GM06990 (cell line): ENCODE measurements around the gene WFIKKN1.
A peak's percentile ranks its signal among the peaks of the same experiment; 100 is the strongest.
"Not testable (repeated sequence)": the region's sequence is repeated elsewhere in the genome, so short reads cannot be mapped to it uniquely, and the experiment has no call there.

Experiments
- DNase-seq: peaks from one replicate; pipeline ENCODE4 v3.0.0-alpha.2; 2011; ENCODE audit not compliant: insufficient read length; ENCODE audit errors: extremely low read depth
- H3K27me3 ChIP-seq: replicated peaks from 2 replicates; pipeline ENCODE4 v1.6.0; 2011; ENCODE audit warnings: low read length; ENCODE audit not compliant: control insufficient read depth, insufficient read depth
- H3K36me3 ChIP-seq: 2 replicates; pipeline ENCODE4 v1.5.1; 2011; ENCODE audit warnings: low read length; ENCODE audit not compliant: control insufficient read depth, insufficient read depth
- H3K4me3 ChIP-seq: replicated peaks from 2 replicates; pipeline ENCODE4 v1.5.1; 2011; ENCODE audit warnings: low read depth, mild to moderate bottlenecking, control low read depth, low read length
- TF ChIP-seq, protein P1 (sequence below): IDR thresholded peaks from 2 replicates; pipeline ENCODE4 v1.5.1; 2011; ENCODE audit warnings: low read length, control low read depth, mild to moderate bottlenecking, inconsistent platforms; ENCODE audit not compliant: insufficient read depth, poor library complexity, severe bottlenecking

Gene WFIKKN1

GRCh38 chr16:596736-597060, 34.1 kb upstream of the WFIKKN1 start:
- Histone ChIP-seq H3K4me3 (no peak overlapping the region), H3K27me3 (no peaks in the 10 kb centered on the region), H3K36me3 (peaks cover 1% of the 10 kb centered on the region)
- TF ChIP-seq, protein P1, sequence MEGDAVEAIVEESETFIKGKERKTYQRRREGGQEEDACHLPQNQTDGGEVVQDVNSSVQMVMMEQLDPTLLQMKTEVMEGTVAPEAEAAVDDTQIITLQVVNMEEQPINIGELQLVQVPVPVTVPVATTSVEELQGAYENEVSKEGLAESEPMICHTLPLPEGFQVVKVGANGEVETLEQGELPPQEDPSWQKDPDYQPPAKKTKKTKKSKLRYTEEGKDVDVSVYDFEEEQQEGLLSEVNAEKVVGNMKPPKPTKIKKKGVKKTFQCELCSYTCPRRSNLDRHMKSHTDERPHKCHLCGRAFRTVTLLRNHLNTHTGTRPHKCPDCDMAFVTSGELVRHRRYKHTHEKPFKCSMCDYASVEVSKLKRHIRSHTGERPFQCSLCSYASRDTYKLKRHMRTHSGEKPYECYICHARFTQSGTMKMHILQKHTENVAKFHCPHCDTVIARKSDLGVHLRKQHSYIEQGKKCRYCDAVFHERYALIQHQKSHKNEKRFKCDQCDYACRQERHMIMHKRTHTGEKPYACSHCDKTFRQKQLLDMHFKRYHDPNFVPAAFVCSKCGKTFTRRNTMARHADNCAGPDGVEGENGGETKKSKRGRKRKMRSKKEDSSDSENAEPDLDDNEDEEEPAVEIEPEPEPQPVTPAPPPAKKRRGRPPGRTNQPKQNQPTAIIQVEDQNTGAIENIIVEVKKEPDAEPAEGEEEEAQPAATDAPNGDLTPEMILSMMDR = no peak
- DNase-seq = no peak

GRCh38 chr16:597655-598054, 33.1 kb upstream of the WFIKKN1 start:
- not testable (repeated sequence) for DNase-seq, H3K27me3 ChIP-seq, H3K36me3 ChIP-seq, H3K4me3 ChIP-seq

DNA sequence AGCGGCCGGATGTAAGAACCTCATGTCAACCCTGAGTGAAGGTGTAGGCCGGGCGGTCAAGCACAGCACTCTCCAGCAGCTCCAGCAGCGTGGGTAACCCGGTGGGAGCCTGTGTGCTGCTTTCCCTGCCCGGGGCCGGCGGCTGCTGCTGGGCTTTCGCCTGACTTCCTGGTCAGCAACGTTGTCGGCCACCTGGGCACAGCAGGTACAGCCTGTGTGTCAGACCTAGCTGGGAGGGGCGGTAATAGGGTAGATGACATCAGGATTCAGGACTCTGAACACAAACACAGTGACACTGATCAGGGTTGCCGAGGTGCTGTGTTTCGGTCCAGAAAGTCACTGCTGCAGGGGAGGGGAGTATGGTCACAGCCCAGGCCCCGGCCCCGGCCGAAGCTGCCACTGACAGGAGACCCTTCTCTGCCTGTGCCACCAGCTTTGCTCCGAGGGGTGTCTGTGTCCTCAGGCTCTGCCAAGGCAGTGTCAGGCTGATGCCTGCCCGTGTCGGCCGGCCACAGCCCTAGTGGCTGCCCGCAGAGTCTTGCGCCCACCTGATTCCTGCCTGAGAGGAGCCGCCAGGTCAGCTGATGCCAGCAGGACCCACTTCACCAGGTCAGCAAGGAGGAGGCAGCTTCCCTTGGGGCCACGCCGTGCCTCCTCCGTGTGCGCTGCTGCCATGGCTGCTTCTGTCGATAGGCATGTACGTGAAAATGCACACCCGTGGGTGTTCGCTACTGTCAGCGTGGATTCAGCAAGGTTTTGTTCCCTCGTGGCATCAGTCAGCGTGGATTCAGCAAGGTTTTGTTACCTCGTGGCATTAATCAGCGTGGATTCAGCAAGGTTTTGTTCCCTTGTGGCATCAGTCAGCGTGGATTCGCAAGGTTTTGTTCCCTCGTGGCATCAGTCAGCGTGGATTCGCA, 31.7 kb upstream of the WFIKKN1 start:
- Histone ChIP-seq H3K4me3 (no peak overlapping the region), H3K27me3 (no peaks in the 10 kb centered on the region), H3K36me3 (peaks cover 1% of the 10 kb centered on the region)
- TF ChIP-seq, protein P1 = no peak
- no peak for DNase-seq

- H3K27me3 ChIP-seq = no peaks in the 10 kb centered on the region
- no peak overlapping the region for H3K4me3 ChIP-seq
- peaks cover 1% of the 10 kb centered on the region for H3K36me3 ChIP-seq
- no peak for DNase-seq
- TF ChIP-seq, protein P1 = peak; percentile 21
Observed at GRCh38 chr16:600781-601180, 30.0 kb upstream of the WFIKKN1 start.

DNA sequence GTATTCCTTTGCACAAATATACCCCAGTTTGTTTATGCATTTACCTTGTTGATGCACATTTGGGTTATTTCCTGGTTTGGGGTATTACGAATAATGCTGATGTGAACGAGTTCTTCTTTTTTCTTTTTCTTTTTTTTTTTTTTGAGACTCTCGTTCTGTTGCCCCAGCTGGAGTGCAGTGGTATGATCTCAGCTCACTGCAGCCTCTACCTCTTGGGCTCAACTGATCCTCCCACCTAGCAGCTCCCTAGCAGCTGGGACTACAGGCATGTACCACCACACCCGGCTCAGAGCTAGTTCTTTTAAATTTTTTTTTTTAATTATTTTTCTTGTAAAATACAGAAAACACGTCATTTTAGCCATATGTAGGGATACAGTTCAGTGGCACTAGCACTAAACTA, 26.9 kb upstream of the WFIKKN1 start:
- Histone ChIP-seq H3K36me3 (peaks cover under 1% of the 10 kb centered on the region; the same call in 1 of the 2 replicates), H3K27me3 (no peaks in the 10 kb centered on the region), H3K4me3 (no peak overlapping the region)
- DNase-seq = no peak
- TF ChIP-seq, protein P1 = no peak

DNA sequence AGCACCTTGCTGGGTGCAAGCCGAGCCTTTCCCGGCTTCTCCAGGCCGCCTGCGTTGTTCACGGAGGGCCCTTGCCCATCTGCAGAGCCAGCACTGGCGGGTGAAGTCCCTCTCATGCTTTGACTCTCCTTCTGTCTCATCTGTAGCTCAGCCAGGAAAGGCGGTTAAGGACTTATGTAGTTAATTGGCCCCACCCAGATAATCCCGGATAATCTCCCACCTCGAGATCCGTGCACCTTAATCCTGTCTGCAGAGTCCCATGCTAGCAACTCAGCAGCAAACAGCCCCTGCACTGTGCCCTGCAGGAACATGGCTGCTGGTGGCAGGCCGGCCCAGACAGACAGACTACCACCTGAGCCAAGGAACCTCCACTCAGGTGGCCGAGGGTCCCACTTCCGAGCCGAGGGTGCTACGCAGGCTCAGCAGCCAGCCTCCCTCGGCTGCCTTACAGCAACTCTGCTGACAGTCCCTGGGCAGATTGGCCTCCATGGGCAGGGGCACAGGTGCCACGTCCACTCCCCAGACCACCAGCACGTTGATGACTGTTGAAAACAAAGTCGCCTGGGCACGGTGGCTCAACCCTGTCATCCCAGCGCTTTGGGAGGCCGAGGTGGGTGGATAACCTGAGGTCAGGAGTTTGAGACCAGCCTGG, 24.0 kb upstream of the WFIKKN1 start:
- Histone ChIP-seq H3K27me3 (no peaks in the 10 kb centered on the region), H3K36me3 (no peaks in the 10 kb centered on the region; the same call in 1 of the 2 replicates), H3K4me3 (no peak overlapping the region)
- no peak for DNase-seq
- TF ChIP-seq, protein P1 = no peak
